OCI-LY1 (cell line): ENCODE measurements around the gene PCP2.

Experiments
- CTCF ChIP-seq: fragments of 200-600 bp; sonication (generic), shearing (Covaris generic); IDR thresholded peaks from 2 replicates; pipeline ENCODE4 v1.5.1; 2017; ENCODE audit warnings: mild to moderate bottlenecking, antibody characterized with exemption, low read length, moderate library complexity, mixed read lengths
- EZH2 ChIP-seq: fragments of 200-600 bp; sonication (generic), shearing (Covaris generic); IDR thresholded peaks from 2 replicates; pipeline ENCODE4 v1.8.0; 2017; ENCODE audit warnings: borderline replicate concordance, mixed run types, mild to moderate bottlenecking, antibody characterized with exemption, low read length, moderate library complexity, mixed read lengths

DNA sequence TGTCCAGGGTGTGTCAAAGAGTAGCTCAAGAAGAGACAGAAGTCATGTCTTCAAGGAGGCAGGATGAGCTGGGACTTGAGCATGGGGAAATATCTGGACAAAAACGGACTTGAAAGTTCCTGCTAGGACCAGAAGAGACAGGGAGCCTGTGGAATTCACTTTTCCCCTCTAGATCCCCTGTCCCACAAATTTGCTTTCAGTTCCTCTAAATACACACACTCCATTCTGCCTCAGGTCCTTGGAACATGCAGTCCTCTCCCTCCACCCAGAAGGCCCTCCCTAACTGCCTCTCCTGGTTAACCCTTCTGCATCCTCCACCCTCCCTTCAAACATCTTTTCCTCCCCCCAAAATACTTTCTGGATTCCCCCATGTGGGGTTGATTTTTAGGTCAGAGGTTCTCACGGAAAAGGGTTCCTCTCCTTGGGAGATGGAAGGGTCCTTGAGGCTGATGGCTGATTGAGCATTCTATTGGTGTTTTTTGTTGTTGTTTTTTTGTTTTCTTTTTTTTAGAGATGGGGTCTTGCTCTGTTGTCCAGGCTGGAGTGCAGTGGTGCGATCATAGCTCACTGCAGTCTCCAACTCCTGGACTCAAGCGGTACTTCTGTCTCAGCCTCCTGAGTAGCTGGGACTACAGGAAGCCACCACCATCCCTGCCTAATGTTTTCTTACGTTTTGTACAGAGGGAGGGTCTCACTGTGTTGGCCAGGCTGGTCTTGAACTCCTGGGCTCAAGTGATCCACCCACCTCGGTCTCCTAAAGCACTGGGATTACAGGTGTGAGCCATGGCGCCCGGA, 28.4 kb upstream of the PCP2 start:
- no peak for TF ChIP-seq CTCF
- no peak for TF ChIP-seq EZH2
